Activated CD8-positive, alpha-beta T cell treated with anti-CD3 and anti-CD28 coated beads for 36 hours (primary cell): ENCODE data around the gene MINDY3. TPM values are rescaled to one million over a fixed set of nuclear protein-coding genes. Genes with fewer than 3 reads are reported as not detected.

Source experiments
- ATAC-seq: fragments of 200-7000 bp; cut with Tn5 transposase; one replicate; pipeline ENCODE4 v1.10.0; 2021; ENCODE audit warnings: mild to moderate bottlenecking, moderate library complexity
- CTCF ChIA-PET: fragments of 350-600 bp; sonication (Branson Sonifier 250); formaldehyde crosslinking; loops from one replicate; lab custom pipeline; 2021; ENCODE audit warnings: antibody characterized with exemption; lab: Charles Lee
- POLR2A ChIA-PET: fragments of 350-600 bp; sonication (Branson Sonifier 250); formaldehyde crosslinking; loops from one replicate; lab custom pipeline; 2021; ENCODE audit warnings: antibody characterized with exemption; lab: Charles Lee
- DNase-seq: peaks from one replicate; pipeline ENCODE4 v3.0.0-alpha.2; 2020
- H3K27ac Mint-ChIP-seq: one replicate; pipeline ENCODE4 v1.8.0; 2021; ENCODE audit warnings: mild to moderate bottlenecking, mixed read lengths
- H3K27me3 Mint-ChIP-seq: one replicate; pipeline ENCODE4 v1.8.0; 2021; ENCODE audit warnings: mixed read lengths
- H3K36me3 Mint-ChIP-seq: one replicate; pipeline ENCODE4 v1.8.0; 2021; ENCODE audit warnings: low read depth, mixed read lengths
- H3K4me1 Mint-ChIP-seq: one replicate; pipeline ENCODE4 v1.8.0; 2021; ENCODE audit warnings: low read depth, mixed read lengths
- H3K4me3 Mint-ChIP-seq: one replicate; pipeline ENCODE4 v1.8.0; 2021; ENCODE audit warnings: mild to moderate bottlenecking, moderate library complexity, mixed read lengths
- H3K9me3 Mint-ChIP-seq: one replicate; pipeline ENCODE4 v1.8.0; 2021; ENCODE audit warnings: mixed read lengths
- CTCF ChIP-seq: fragments of 200-600 bp; IDR thresholded peaks from one replicate; pipeline ENCODE4 v1.8.0; 2022; ENCODE audit warnings: antibody characterized with exemption, mild to moderate bottlenecking
- intact Hi-C: fragments of 100-400 bp; cut with micrococcal nuclease; formaldehyde crosslinking; loops from one replicate; pipeline ENCODE4 v1.10.0; 2022
- total RNA-seq, 2 experiments: library from RNA; stranded (reverse); gene quantifications; one replicate each; pipeline ENCODE4 v1.2.3, GENCODE V29; 2021

The MINDY3 gene
- total RNA-seq, 2 experiments from 2014 or later = 12.0 to 14.6 TPM

DNA sequence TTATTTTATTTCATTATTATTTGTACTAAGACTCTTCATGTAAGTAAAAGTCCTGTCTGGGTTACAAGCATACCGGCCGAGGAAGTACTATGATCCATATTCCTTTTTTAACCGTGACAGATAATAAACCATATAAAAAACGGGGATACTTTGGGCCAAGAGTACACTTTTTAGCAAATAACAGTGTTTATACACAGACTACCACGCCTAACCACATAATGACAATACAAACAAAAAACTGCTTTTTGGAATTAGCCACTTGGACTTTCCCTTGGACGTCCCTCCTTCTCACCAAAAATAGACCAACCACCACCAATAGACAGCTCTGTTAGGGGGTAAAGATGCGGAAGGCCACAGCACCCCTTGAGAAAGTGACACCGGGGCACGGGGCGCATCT is 800 bp downstream of the MINDY3 start:
- POLR2A ChIA-PET = no interaction called here
- H3K9me3 Mint-ChIP-seq = no peaks in the 10 kb centered on the region
- H3K36me3 Mint-ChIP-seq = peaks cover 10% of the 10 kb centered on the region
- H3K27ac Mint-ChIP-seq = peak overlapping the region; percentile 93
- peak overlapping the region; percentile 90 for H3K4me3 Mint-ChIP-seq
- ATAC-seq (no peak), DNase-seq (no peak)
- TF ChIP-seq CTCF = no peak
- peaks cover 7% of the 10 kb centered on the region for H3K27me3 Mint-ChIP-seq
- intact Hi-C loops = no loop called here
- CTCF ChIA-PET = interaction anchor here (0.9 to 1.3 kb wide), 3 partner anchors 12 to 20 kb away, joined by 3 read pairs; no protein-coding TSS in a partner anchor
- H3K4me1 Mint-ChIP-seq = peaks cover 30% of the 10 kb centered on the region

- DNase-seq (no peak), ATAC-seq (no peak)
- POLR2A ChIA-PET = no interaction called here
- Mint-ChIP-seq H3K36me3 (peaks cover 14% of the 10 kb centered on the region), H3K4me1 (peaks cover 35% of the 10 kb centered on the region), H3K4me3 (peak overlapping the region; percentile 90), H3K27me3 (peaks cover 2% of the 10 kb centered on the region), H3K27ac (peak overlapping the region; percentile 36), H3K9me3 (no peaks in the 10 kb centered on the region)
- CTCF ChIA-PET = interaction anchor here (1.2 kb wide), 1 partner anchor 9 kb away, joined by 3 read pairs; no protein-coding TSS in a partner anchor
- intact Hi-C loops = no loop called here
- no peak for TF ChIP-seq CTCF
These were observed 1.4 kb downstream of the MINDY3 start for GRCh38 chr10:15858861-15859281.

GRCh38 chr10:15857107-15857575 is 3.2 kb downstream of the MINDY3 start:
- no peak for TF ChIP-seq CTCF
- CTCF ChIA-PET = interaction anchor here (0.6 to 2.2 kb wide), 3 partner anchors 11 to 921 kb away, joined by 3 to 4 read pairs (median 3); no protein-coding TSS in a partner anchor

DNA sequence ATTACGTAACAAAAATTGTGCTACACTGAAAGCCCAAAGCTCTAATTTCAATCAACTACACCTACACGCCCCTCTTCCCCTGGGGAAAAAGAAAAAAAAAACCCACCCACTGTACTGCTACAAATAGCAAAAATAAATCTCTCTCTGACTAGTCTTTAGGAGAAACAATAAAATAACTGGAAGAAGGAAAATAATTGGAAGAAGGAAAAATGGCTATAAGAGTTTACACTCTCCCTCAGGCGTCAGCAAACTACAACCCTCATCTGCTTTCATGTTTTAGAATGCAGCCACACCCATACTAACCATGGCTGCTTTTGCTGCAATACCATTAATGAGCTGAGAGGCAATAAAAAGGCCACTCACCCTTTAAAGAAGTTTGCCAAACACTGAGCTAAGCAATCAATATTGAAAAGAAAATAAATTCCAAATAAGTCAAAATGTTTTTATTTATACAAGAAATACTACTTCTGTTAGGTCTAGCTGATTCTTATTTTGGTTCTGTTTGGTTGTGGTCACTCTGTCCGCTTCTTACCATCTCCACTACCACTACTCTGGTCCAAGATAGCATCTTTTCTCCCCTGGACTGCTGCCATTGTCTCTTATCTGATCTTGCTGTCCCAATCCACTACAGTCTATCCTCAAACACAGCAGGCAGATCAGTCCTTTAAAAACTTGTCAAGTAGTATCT is 3.8 kb downstream of the MINDY3 start:
- ATAC-seq = no peak
- Mint-ChIP-seq H3K4me1 (peaks cover 38% of the 10 kb centered on the region), H3K27ac (no peak overlapping the region), H3K9me3 (peaks cover 8% of the 10 kb centered on the region), H3K27me3 (no peaks in the 10 kb centered on the region), H3K36me3 (peaks cover 30% of the 10 kb centered on the region), H3K4me3 (no peak overlapping the region)
- intact Hi-C loops = no loop called here
- TF ChIP-seq CTCF = no peak
- no peak for DNase-seq
- ChIA-PET POLR2A (interaction anchor here (1.1 kb wide), 1 partner anchor 11 kb away, joined by 4 read pairs; no protein-coding TSS in a partner anchor), CTCF (interaction anchor here (0.6 to 2.2 kb wide), 2 partner anchors 10 to 46 kb away, joined by 3 to 4 read pairs; no protein-coding TSS in a partner anchor)

More at GRCh38 chr10:15857107-15857575, 3.2 kb downstream of the MINDY3 start:
- POLR2A ChIA-PET = no interaction called here
- ATAC-seq (no peak), DNase-seq (no peak)
- no peaks in the 10 kb centered on the region for H3K27me3 Mint-ChIP-seq
- H3K4me1 Mint-ChIP-seq = peaks cover 37% of the 10 kb centered on the region
- no peak overlapping the region for H3K27ac Mint-ChIP-seq
- H3K9me3 Mint-ChIP-seq = peaks cover 2% of the 10 kb centered on the region
- H3K4me3 Mint-ChIP-seq = no peak overlapping the region
- intact Hi-C loops = no loop called here
- peaks cover 24% of the 10 kb centered on the region for H3K36me3 Mint-ChIP-seq

- ChIA-PET CTCF (no interaction called here), POLR2A (no interaction called here)
- peaks cover 41% of the 10 kb centered on the region for H3K4me1 Mint-ChIP-seq
- intact Hi-C loops = no loop called here
- H3K4me3 Mint-ChIP-seq = no peak overlapping the region
- ATAC-seq (no peak), DNase-seq (no peak)
- peaks cover 52% of the 10 kb centered on the region for H3K36me3 Mint-ChIP-seq
- peaks cover 19% of the 10 kb centered on the region for H3K9me3 Mint-ChIP-seq
- no peaks in the 10 kb centered on the region for H3K27me3 Mint-ChIP-seq
- no peak overlapping the region for H3K27ac Mint-ChIP-seq
- TF ChIP-seq CTCF = no peak
These were observed 6.5 kb downstream of the MINDY3 start for GRCh38 chr10:15853800-15854199.
